OCI-LY3 (cell line): ENCODE data around the gene SPATA2.

Source experiments
- H2AFZ ChIP-seq: fragments of 200-600, 300-600 bp; shearing (Covaris generic); 2 replicates; pipeline ENCODE4 v1.6.0; 2014; ENCODE audit warnings: antibody characterized with exemption, low read depth, low read length
- H3K27ac ChIP-seq: fragments of 200-600, 300-600 bp; sonication (generic); 2 replicates; pipeline ENCODE4 v1.5.1; 2014; ENCODE audit warnings: mild to moderate bottlenecking, low read length, moderate library complexity, mixed read lengths
- H3K27me3 ChIP-seq: fragments of 200-600, 300-600 bp; sonication (generic); 2 replicates; pipeline ENCODE4 v1.6.1; 2014; ENCODE audit warnings: low read depth, low read length, mixed read lengths
- H3K36me3 ChIP-seq: fragments of 200-600, 300-600 bp; sonication (generic); replicated peaks from 2 replicates; pipeline ENCODE3; 2014; ENCODE audit warnings: low read depth, low read length, mixed read lengths
- H3K4me1 ChIP-seq: fragments of 300-600, 200-600 bp; sonication (generic); 2 replicates; pipeline ENCODE4 v1.6.1; 2014; ENCODE audit warnings: low read length, mixed read lengths
- H3K4me2 ChIP-seq: fragments of 200-600, 300-600 bp; sonication (generic); 2 replicates; pipeline ENCODE4 v1.6.1; 2014; ENCODE audit warnings: low read length, mixed read lengths
- H3K4me3 ChIP-seq: fragments of 300-600, 200-600 bp; sonication (generic); 2 replicates; pipeline ENCODE4 v1.5.1; 2014; ENCODE audit warnings: antibody characterized with exemption, mild to moderate bottlenecking, low read length, moderate library complexity
- H3K79me2 ChIP-seq: fragments of 300-600, 200-600 bp; shearing (Covaris generic); 2 replicates; pipeline ENCODE4 v1.6.1; 2014; ENCODE audit warnings: mild to moderate bottlenecking, low read length, mixed read lengths
- H3K9ac ChIP-seq: fragments of 300-600, 200-600 bp; shearing (Covaris generic); 2 replicates; pipeline ENCODE4 v1.6.0; 2014; ENCODE audit warnings: mild to moderate bottlenecking, low read length, moderate library complexity
- H3K9me3 ChIP-seq: fragments of 200-600, 300-600 bp; shearing (Covaris generic); 2 replicates; pipeline ENCODE4 v1.6.1; 2014; ENCODE audit warnings: low read length, mixed read lengths; ENCODE audit not compliant: insufficient read depth
- H4K20me1 ChIP-seq: fragments of 200-600, 300-600 bp; sonication (generic); 2 replicates; pipeline ENCODE4 v1.6.1; 2016; ENCODE audit warnings: low read length, mixed read lengths; ENCODE audit not compliant: insufficient read depth
- EZH2phosphoT487 ChIP-seq: fragments of 200-600 bp; shearing (Covaris generic); IDR thresholded peaks from 2 replicates; pipeline ENCODE4 v1.6.1; 2018; ENCODE audit warnings: antibody characterized with exemption, mixed run types, low read depth
- TF ChIP-seq, protein P1 (sequence below): fragments of 200-600, 300-600 bp; sonication (generic); IDR thresholded peaks from 2 replicates; pipeline ENCODE4 v1.5.1; 2014; ENCODE audit warnings: antibody characterized with exemption, low read length, low read depth

Gene SPATA2

GRCh38 chr20:49874696-49875095 is 40.6 kb downstream of the SPATA2 start:
- no peaks in the 10 kb centered on the region for H3K4me1 ChIP-seq
- H2AFZ ChIP-seq: no peak overlapping the region
- no peak overlapping the region for H3K4me3 ChIP-seq
- TF ChIP-seq, protein P1, sequence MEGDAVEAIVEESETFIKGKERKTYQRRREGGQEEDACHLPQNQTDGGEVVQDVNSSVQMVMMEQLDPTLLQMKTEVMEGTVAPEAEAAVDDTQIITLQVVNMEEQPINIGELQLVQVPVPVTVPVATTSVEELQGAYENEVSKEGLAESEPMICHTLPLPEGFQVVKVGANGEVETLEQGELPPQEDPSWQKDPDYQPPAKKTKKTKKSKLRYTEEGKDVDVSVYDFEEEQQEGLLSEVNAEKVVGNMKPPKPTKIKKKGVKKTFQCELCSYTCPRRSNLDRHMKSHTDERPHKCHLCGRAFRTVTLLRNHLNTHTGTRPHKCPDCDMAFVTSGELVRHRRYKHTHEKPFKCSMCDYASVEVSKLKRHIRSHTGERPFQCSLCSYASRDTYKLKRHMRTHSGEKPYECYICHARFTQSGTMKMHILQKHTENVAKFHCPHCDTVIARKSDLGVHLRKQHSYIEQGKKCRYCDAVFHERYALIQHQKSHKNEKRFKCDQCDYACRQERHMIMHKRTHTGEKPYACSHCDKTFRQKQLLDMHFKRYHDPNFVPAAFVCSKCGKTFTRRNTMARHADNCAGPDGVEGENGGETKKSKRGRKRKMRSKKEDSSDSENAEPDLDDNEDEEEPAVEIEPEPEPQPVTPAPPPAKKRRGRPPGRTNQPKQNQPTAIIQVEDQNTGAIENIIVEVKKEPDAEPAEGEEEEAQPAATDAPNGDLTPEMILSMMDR: no peak
- TF ChIP-seq EZH2phosphoT487: no peak
- no peak overlapping the region for H3K9ac ChIP-seq
- no peaks in the 10 kb centered on the region for H3K9me3 ChIP-seq
- H3K27ac ChIP-seq: no peak overlapping the region
- no peaks in the 10 kb centered on the region for H3K27me3 ChIP-seq
- H3K36me3 ChIP-seq: peaks cover 37% of the 10 kb centered on the region
- no peak overlapping the region for H3K4me2 ChIP-seq
- H4K20me1 ChIP-seq: no peaks in the 10 kb centered on the region
- no peaks in the 10 kb centered on the region for H3K79me2 ChIP-seq

GRCh38 chr20:49872056-49872455 is 43.3 kb downstream of the SPATA2 start:
- Histone ChIP-seq H3K4me2 (no peak overlapping the region), H3K4me3 (no peak overlapping the region), H3K4me1 (peaks cover 5% of the 10 kb centered on the region), H3K27me3 (no peaks in the 10 kb centered on the region), H3K36me3 (peaks cover 39% of the 10 kb centered on the region), H3K27ac (no peak overlapping the region), H3K79me2 (no peaks in the 10 kb centered on the region), H2AFZ (no peak overlapping the region), H3K9ac (no peak overlapping the region), H3K9me3 (no peaks in the 10 kb centered on the region), H4K20me1 (no peaks in the 10 kb centered on the region)
- TF ChIP-seq EZH2phosphoT487: no peak
- TF ChIP-seq, protein P1: no peak

- Histone ChIP-seq H2AFZ (no peak overlapping the region), H3K79me2 (no peaks in the 10 kb centered on the region), H3K4me3 (no peak overlapping the region), H3K4me1 (peaks cover 5% of the 10 kb centered on the region), H3K27ac (no peak overlapping the region), H4K20me1 (no peaks in the 10 kb centered on the region), H3K36me3 (peaks cover 40% of the 10 kb centered on the region), H3K9ac (no peak overlapping the region), H3K4me2 (no peak overlapping the region), H3K9me3 (no peaks in the 10 kb centered on the region), H3K27me3 (no peaks in the 10 kb centered on the region)
- TF ChIP-seq, protein P1: no peak
- no peak for TF ChIP-seq EZH2phosphoT487
Measured at GRCh38 chr20:49871391-49871948, 43.9 kb downstream of the SPATA2 start.

DNA sequence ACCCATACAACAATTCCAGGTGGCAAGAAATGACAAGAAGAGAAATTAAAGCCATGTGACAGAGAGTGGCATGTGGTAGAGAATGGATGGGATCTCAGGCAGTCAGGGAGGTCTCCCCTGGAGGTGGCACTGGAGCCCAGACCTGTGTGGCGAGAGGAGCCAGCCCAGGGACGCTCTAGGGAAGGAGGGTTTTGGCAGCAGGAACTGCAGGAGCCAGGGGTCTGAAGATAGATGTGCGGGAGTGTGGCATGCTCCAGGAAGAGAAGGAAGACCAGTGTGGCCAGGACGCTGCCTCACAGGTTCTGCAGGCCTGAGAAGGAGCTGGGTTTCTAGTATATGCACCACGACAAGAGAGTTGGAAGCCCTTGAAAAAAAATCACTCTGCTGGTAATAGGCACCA is 45.1 kb downstream of the SPATA2 start:
- Histone ChIP-seq H3K27me3 (no peaks in the 10 kb centered on the region), H4K20me1 (no peaks in the 10 kb centered on the region), H3K4me2 (no peak overlapping the region), H3K79me2 (no peaks in the 10 kb centered on the region), H3K9me3 (no peaks in the 10 kb centered on the region), H3K36me3 (peaks cover 42% of the 10 kb centered on the region), H2AFZ (no peak overlapping the region), H3K4me3 (no peak overlapping the region), H3K4me1 (peaks cover 5% of the 10 kb centered on the region), H3K9ac (no peak overlapping the region), H3K27ac (no peak overlapping the region)
- TF ChIP-seq, protein P1: no peak
- no peak for TF ChIP-seq EZH2phosphoT487
